Measurements from ENCODE around the gene TRIM4.

TRIM4 gene

DNA sequence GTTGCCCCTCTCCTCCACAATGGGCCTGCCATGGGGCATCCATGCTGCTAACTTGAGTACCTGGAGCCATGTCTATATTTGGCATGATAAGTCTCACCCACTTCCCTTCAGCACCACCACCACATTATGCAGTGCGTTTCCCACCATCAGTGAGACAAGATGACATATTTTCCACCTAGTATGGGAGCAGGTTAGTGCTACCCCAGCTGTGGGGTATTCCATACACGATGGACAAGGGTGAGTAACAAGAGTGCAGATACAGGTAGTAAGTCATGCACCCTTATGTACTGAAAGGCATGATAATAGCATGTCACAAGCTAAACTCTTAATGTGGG lies 21.3 kb downstream of the TRIM4 start:
- TF ChIP-seq, protein P1, sequence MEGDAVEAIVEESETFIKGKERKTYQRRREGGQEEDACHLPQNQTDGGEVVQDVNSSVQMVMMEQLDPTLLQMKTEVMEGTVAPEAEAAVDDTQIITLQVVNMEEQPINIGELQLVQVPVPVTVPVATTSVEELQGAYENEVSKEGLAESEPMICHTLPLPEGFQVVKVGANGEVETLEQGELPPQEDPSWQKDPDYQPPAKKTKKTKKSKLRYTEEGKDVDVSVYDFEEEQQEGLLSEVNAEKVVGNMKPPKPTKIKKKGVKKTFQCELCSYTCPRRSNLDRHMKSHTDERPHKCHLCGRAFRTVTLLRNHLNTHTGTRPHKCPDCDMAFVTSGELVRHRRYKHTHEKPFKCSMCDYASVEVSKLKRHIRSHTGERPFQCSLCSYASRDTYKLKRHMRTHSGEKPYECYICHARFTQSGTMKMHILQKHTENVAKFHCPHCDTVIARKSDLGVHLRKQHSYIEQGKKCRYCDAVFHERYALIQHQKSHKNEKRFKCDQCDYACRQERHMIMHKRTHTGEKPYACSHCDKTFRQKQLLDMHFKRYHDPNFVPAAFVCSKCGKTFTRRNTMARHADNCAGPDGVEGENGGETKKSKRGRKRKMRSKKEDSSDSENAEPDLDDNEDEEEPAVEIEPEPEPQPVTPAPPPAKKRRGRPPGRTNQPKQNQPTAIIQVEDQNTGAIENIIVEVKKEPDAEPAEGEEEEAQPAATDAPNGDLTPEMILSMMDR (IDR thresholded peaks at IDR 0.05), result no peak

DNA sequence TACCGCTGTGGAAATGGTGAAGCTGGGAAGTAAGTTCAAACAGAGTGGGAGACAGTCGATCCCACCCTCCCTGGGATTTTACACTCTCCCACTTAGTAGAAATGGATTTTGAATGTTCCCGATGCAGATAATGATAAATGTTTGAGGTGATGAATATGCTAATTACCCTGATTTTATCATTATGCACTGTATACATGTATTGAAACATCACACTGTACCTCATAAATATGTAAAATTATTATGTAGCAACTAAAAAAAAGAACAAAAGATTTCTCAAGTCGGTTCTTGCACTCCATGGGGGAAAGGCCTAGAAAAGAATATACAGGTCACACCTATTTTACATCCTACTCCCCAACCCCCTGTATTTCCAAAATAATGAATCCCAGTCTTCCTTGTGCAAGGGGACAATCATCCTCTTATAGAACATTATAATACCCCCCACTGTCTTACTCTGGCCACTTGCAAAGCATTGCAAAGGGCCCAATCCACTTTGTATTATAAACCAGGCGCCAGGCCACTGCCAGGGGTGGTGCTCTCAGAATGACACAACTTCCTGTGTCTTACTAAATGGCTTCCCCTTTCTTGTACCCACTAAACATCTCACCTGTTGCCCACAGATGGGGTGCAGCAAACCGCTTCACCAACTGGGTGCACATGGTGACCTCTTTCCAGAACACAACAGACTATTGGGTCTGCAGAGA lies 21.9 kb downstream of the TRIM4 start:
- TF ChIP-seq, protein P1 (IDR thresholded peaks at IDR 0.05), result no peak

DNA sequence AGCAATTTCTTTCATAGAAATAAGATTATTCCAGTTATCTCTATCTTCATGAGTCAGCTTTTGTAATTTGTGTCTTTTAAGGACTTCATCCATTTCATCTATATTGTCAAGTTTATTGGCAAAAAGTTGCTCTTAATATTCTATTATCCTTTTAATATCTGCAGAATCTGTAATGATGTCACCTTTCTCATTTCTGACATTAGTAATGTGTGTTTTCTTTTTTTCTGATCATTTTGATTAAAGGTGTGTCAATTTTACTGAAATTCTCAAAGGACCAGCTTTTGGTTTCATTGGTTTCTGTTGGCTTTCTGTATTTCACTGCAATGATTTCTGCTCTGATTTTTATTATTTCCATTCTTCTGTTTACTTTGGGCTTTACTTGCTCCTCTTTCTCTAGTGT lies 24.6 kb downstream of the TRIM4 start:
- TF ChIP-seq, protein P1 (IDR thresholded peaks at IDR 0.05), result no peak

DNA sequence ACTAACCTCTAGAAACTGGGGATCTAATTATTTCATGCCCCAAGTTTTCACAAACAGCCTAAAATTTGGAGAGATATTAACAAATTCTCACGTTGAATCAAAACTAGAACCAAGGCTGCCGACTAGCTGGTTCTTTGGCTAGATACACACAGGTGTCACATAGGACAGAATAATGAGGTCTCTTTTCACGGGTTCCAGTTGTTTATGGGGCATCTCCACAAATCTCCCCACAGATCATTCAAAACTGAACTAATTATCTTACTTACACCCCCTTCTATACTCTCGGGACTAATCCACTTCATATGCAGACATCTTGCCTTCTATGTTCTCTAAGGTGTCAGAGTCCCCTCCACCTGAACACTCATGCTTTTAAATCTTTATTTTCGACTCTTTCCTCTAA lies 26.1 kb downstream of the TRIM4 start:
- TF ChIP-seq, protein P1 (IDR thresholded peaks at IDR 0.05), result no peak

DNA sequence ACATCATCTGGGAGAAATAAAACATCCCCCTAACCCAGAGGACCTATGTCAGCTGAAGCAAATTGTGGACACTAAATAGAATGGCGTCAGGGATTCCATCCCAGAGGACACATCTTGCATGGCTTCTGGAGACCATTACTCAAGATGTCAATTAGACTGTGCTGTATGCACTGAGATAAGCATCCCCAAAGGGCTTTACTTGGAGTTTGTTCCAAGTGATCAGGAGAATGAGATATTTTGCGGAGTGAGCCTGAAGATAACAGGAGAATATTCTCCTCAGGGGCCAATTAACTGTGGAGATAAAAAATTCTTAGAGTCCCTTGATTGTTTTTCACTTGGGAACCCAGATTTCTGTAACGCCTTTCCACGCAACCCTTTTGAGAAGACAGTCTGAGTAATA lies 38.0 kb downstream of the TRIM4 start:
- TF ChIP-seq, protein P1 (IDR thresholded peaks at IDR 0.05), result no peak

DNA sequence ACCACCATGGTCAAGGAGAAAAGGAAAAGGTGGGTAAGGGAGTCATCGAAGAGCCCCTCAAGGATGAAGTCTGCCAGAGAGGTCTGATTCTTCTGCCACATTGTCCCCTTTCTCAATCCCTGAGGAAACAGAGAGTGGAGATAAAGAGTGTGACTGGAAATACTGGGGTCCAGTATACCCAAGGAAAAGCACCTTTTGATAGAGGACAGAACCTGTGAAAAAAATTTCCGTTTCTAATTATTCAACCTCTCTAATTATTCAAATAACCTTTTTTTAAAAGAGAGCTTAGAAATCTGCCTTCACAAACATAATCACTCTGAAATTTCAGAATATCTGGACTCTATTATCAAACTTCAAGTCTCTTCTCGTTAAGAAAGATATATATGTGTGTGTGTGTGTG lies 42.4 kb downstream of the TRIM4 start, which contains the start of gene OR2AE1:
OR2AE1 (minus strand) TSS at position 101 of the 400 bp plus-strand sequence; CDS start at position 101, 0 bp downstream.
- TF ChIP-seq, protein P1 (IDR thresholded peaks at IDR 0.05), result no peak

DNA sequence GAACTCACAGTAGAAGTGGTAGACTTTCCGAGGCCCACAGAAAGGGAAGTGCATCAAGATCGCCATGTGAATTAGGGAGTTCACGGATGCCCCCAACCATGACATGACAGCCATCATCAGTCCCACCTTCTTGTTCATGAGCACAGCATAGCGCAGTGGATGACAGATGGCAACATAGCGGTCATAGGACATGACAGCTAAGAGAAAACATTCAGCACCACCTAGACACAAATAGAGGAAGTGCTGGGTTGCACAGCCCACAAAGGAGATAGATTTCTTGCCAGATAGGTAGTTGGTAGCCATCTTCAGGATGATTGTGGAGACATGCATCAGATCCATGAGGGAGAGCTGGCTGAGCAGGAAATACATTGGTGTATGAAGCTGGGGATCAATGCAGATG lies 42.8 kb downstream of the TRIM4 start:
- TF ChIP-seq, protein P1 (IDR thresholded peaks at IDR 0.05), result no peak

DNA sequence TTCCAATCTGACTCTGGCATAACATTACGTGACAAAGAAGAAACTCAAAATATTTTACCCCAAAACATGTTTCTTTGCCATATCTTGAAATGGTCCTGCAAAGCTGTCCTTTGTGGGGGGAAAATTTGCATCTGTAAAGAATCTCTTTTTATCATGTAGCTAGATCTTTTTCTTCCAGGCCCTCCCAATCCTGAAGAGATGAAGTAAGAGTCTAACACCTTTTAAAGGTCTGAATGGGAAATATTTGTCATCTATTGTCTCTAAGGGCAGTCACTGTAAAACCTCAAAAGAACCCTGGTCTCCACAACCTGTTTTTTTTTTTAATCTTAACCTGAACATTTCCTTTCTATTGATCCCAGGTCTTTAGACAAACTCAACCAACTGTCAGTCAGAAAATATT lies 51.1 kb downstream of the TRIM4 start:
- TF ChIP-seq, protein P1 (IDR thresholded peaks at IDR 0.05), result no peak

Measured in LNCAP (cell line).